Colonic mucosa (tissue), 4 donors: ENCODE measurements around the gene ACCSL. TPM values are rescaled to one million over a fixed set of nuclear protein-coding genes. Genes with fewer than 3 reads are reported as not detected.

ENCODE experiments used
- DNase-seq: peaks from one replicate; pipeline ENCODE4 v3.0.0-alpha.2; 2020
- H3K27ac ChIP-seq: fragments of 200-600 bp; one replicate; pipeline ENCODE4 v1.8.0; 2021
- H3K27me3 ChIP-seq: fragments of 200-600 bp; one replicate; pipeline ENCODE4 v1.8.0; 2021
- H3K36me3 ChIP-seq: fragments of 200-600 bp; one replicate; pipeline ENCODE4 v1.8.0; 2021
- H3K4me1 ChIP-seq: fragments of 200-600 bp; one replicate; pipeline ENCODE4 v1.8.0; 2021; ENCODE audit warnings: mild to moderate bottlenecking
- H3K4me3 ChIP-seq: fragments of 200-600 bp; one replicate; pipeline ENCODE4 v1.8.0; 2021
- H3K9ac ChIP-seq, 2 donors: one replicate each; pipeline ENCODE4 v1.7.0; 2013; ENCODE audit warnings: control low read depth in 2 of 2, low read depth in 2 of 2, low read length in 2 of 2
- H3K9me3 ChIP-seq: fragments of 200-600 bp; one replicate; pipeline ENCODE4 v1.8.0; 2021
- intact Hi-C: fragments of 100-400 bp; cut with DNase I; formaldehyde crosslinking; loops from one replicate; pipeline ENCODE4 v1.14.1; 2022
- total RNA-seq, 2 donors: library from RNA; stranded (reverse); fragmentation: NEBNext Ultra II Directional in 1 of 2; extraction: Animal tissue kit (Norgen Biotek cat#: 25700) in 1 of 2; gene quantifications; one replicate each; pipeline ENCODE4 v1.2.1, GENCODE V29; 2021
- TF ChIP-seq, protein P1 (sequence below): fragments of 200-600 bp; IDR thresholded peaks from one replicate; pipeline ENCODE4 v1.8.0; 2022; ENCODE audit warnings: antibody characterized with exemption, mild to moderate bottlenecking
- donor health status: healthy.
- donor health status: DM: no; HTN: no; CAD: no.
- donor health status: DM: no; HTN: no; CAD: no.

Gene ACCSL
- total RNA-seq, 2 donors from 2014 or later = not detected

DNA sequence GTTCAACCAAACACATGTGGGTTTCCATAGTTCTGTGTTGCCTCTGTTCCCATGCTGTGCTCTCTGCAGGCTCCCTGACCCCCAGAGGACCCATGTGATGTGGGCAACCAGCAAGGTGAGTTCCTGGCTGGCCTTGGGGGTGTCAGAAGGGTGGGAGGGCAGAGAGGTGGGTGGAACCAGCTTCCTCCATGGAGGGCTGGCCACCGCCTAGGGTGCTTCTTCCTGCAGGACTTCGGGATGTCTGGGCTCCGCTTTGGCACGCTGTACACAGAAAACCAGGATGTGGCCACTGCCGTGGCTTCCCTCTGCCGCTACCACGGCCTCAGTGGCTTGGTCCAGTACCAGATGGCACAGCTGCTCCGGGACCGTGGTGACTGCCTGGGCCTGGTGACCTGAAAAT is 33.2 kb downstream of the ACCSL start:
- intact Hi-C loops = no loop called here
- H3K36me3 ChIP-seq = no peaks in the 10 kb centered on the region
- TF ChIP-seq, protein P1, sequence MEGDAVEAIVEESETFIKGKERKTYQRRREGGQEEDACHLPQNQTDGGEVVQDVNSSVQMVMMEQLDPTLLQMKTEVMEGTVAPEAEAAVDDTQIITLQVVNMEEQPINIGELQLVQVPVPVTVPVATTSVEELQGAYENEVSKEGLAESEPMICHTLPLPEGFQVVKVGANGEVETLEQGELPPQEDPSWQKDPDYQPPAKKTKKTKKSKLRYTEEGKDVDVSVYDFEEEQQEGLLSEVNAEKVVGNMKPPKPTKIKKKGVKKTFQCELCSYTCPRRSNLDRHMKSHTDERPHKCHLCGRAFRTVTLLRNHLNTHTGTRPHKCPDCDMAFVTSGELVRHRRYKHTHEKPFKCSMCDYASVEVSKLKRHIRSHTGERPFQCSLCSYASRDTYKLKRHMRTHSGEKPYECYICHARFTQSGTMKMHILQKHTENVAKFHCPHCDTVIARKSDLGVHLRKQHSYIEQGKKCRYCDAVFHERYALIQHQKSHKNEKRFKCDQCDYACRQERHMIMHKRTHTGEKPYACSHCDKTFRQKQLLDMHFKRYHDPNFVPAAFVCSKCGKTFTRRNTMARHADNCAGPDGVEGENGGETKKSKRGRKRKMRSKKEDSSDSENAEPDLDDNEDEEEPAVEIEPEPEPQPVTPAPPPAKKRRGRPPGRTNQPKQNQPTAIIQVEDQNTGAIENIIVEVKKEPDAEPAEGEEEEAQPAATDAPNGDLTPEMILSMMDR = no peak
- no peaks in the 10 kb centered on the region for H3K27me3 ChIP-seq
- no peak for DNase-seq
- no peaks in the 10 kb centered on the region for H3K4me1 ChIP-seq
- no peaks in the 10 kb centered on the region for H3K9me3 ChIP-seq
- H3K4me3 ChIP-seq = no peak overlapping the region
- H3K27ac ChIP-seq = no peak overlapping the region
- no peak overlapping the region for H3K9ac ChIP-seq

DNA sequence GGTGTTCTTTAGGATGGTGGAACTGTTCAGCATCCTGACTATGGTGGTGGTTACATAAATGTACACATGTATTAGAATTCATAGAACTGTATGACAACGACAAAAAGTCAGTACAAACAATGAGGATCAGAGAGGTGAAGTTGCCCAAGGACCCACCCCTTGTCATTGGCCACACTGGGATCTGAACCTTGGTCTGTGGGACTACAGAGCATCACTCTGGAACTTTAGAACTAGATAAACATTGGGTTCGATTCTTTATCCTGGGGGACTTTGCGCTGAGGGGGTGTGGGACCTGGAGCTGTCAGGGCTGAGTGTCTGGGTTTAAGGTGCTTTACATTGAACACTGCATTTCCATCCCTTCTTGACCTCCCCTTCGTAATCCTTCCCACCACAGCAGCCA is 34.9 kb downstream of the ACCSL start:
- TF ChIP-seq, protein P1 = no peak
- DNase-seq = no peak
- Histone ChIP-seq H3K9ac (no peak overlapping the region), H3K4me3 (no peak overlapping the region), H3K27me3 (no peaks in the 10 kb centered on the region), H3K36me3 (no peaks in the 10 kb centered on the region), H3K9me3 (no peaks in the 10 kb centered on the region), H3K27ac (no peak overlapping the region), H3K4me1 (no peaks in the 10 kb centered on the region)
- intact Hi-C loops = no loop called here

DNA sequence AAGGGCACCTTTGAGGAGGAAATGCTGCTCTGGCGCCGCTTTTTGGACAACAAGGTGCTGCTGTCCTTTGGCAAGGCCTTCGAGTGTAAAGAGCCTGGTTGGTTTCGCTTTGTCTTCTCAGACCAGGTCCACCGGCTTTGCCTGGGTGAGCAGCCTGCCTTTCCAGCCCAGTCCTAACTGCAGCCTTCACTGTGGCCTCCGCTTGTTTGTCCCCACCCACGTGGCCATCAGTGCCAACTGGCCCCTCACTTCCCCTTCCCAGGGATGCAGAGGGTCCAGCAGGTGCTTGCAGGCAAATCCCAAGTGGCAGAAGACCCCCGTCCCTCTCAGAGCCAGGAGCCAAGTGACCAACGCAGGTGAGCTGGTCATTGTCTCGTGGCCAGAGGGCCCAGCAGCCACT is 35.7 kb downstream of the ACCSL start:
- Histone ChIP-seq H3K27me3 (no peaks in the 10 kb centered on the region), H3K4me1 (no peaks in the 10 kb centered on the region), H3K27ac (no peak overlapping the region), H3K9ac (no peak overlapping the region), H3K36me3 (no peaks in the 10 kb centered on the region), H3K4me3 (no peak overlapping the region), H3K9me3 (no peaks in the 10 kb centered on the region)
- TF ChIP-seq, protein P1 = no peak
- no peak for DNase-seq
- intact Hi-C loops = no loop called here

DNA sequence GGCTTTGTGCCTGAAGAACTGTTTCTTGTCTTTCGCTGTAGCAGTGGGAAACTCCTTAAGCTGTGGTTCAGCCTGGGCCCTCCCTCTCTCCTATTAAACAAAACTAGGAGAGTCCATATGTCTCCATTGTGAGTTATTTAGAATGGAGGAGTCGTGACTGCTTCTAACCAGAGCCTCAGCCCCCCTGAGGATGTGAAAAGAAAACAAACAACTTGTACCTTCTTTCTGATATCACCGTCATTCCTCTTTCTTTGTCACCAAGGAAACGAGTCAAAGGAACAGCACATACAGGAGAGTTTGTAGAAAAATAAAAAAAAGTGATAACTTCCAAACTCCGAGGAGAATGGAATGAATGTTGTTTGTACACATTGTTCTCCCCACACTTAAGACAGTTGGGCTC is 36.1 kb downstream of the ACCSL start:
- no peaks in the 10 kb centered on the region for H3K4me1 ChIP-seq
- H3K36me3 ChIP-seq = no peaks in the 10 kb centered on the region
- no peak overlapping the region for H3K4me3 ChIP-seq

GRCh38 chr11:44085330-44085729 is 37.5 kb downstream of the ACCSL start:
- no peak for DNase-seq

More for the DNA sequence above, 36.1 kb downstream of the ACCSL start:
- Histone ChIP-seq H3K9me3 (no peaks in the 10 kb centered on the region), H3K9ac (no peak overlapping the region), H3K27ac (no peak overlapping the region), H3K27me3 (no peaks in the 10 kb centered on the region)
- no peak for DNase-seq
- intact Hi-C loops = no loop called here
- TF ChIP-seq, protein P1 = no peak

More at GRCh38 chr11:44085330-44085729, 37.5 kb downstream of the ACCSL start:
- Histone ChIP-seq H3K27ac (no peak overlapping the region), H3K36me3 (no peaks in the 10 kb centered on the region), H3K9me3 (no peaks in the 10 kb centered on the region), H3K9ac (no peak overlapping the region), H3K4me3 (no peak overlapping the region), H3K4me1 (no peaks in the 10 kb centered on the region), H3K27me3 (no peaks in the 10 kb centered on the region)
- TF ChIP-seq, protein P1 = no peak
- intact Hi-C loops = no loop called here
